H1 (cell line): ENCODE data around the gene PPP1R14C. TPM values are rescaled to one million over a fixed set of nuclear protein-coding genes. Genes with fewer than 3 reads are reported as not detected.

Source experiments
- CTCF ChIA-PET: fragments of 300-600 bp; sonication (Branson Sonifier 250); formaldehyde crosslinking; loops from one replicate; lab custom pipeline; 2021; ENCODE audit not compliant: partially characterized antibody; lab: Charles Lee
- POLR2A ChIA-PET: fragments of 300-600 bp; sonication (Branson Sonifier 250); formaldehyde crosslinking; loops from one replicate; lab custom pipeline; 2021; ENCODE audit warnings: inconsistent platforms; ENCODE audit not compliant: partially characterized antibody; lab: Charles Lee
- DNase-seq, 2 experiments: peaks; one replicate each; pipeline versions ENCODE4 v3.0.0 to v3.0.0-alpha.2; 2010 to 2022; ENCODE audit warnings: low spot score in 2 of 2, low read depth in 1 of 2, mixed read lengths in 1 of 2
- FAIRE-seq: peaks from 2 replicates; lab custom pipeline; 2011; peaks lifted over from hg19 to GRCh38; lab: Jason Lieb, UNC
- H2AFZ ChIP-seq: 2 replicates; pipeline ENCODE4 v1.8.1; 2012; ENCODE audit warnings: low read length, inconsistent platforms
- H2AK5ac ChIP-seq: 2 replicates; pipeline ENCODE4 v1.6.1; 2013; ENCODE audit warnings: low read depth, low read length
- H2BK120ac ChIP-seq: replicated peaks from 2 replicates; pipeline ENCODE3; 2013; ENCODE audit warnings: low read depth, low read length, inconsistent platforms
- H2BK12ac ChIP-seq: 2 replicates; pipeline ENCODE4 v1.6.1; 2013; ENCODE audit warnings: low read depth, low read length
- H2BK15ac ChIP-seq: 2 replicates; pipeline ENCODE4 v1.6.1; 2013; ENCODE audit warnings: low read length
- H2BK20ac ChIP-seq: 2 replicates; pipeline ENCODE4 v1.6.1; 2013; ENCODE audit warnings: low read length
- H2BK5ac ChIP-seq: 2 replicates; pipeline ENCODE4 v1.6.1; 2013; ENCODE audit warnings: low read depth, low read length
- H3K14ac ChIP-seq: 2 replicates; pipeline ENCODE4 v1.6.1; 2013; ENCODE audit warnings: inconsistent platforms; ENCODE audit not compliant: insufficient read length
- H3K18ac ChIP-seq: 2 replicates; pipeline ENCODE4 v1.6.1; 2013; ENCODE audit warnings: low read length; ENCODE audit errors: extremely low read depth
- H3K23ac ChIP-seq: 2 replicates; pipeline ENCODE4 v1.6.1; 2013; ENCODE audit warnings: inconsistent platforms; ENCODE audit not compliant: insufficient read length
- H3K23me2 ChIP-seq: 2 replicates; pipeline ENCODE4 v1.6.1; 2013; ENCODE audit warnings: low read depth, low read length
- H3K27ac ChIP-seq: 2 replicates; pipeline ENCODE4 v1.6.1; 2011; ENCODE audit warnings: low read depth, low read length, inconsistent platforms
- H3K27me3 ChIP-seq, 4 experiments: replicated peaks in 1 of 4; 1 replicate in 1 of 4; 2 replicates in 3 of 4; pipeline versions ENCODE4 v1.6.1 to v1.8.1; 2011 to 2013; ENCODE audit warnings: low read length in 3 of 4, mild to moderate bottlenecking in 3 of 4, inconsistent platforms in 2 of 4, mixed read lengths in 2 of 4, moderate library complexity in 1 of 4; ENCODE audit not compliant: control insufficient read depth in 3 of 4, insufficient read depth in 3 of 4; ENCODE audit errors: extremely low read depth in 1 of 4
- H3K36me3 ChIP-seq, 4 experiments: 2 replicates each; pipeline versions ENCODE4 v1.6.1 to v1.8.1; 2011 to 2013; ENCODE audit warnings: mild to moderate bottlenecking in 4 of 4, low read length in 3 of 4, moderate library complexity in 2 of 4, control low read depth in 1 of 4, inconsistent platforms in 1 of 4; ENCODE audit not compliant: insufficient read depth in 4 of 4, control insufficient read depth in 2 of 4
- H3K4ac ChIP-seq: replicated peaks from 2 replicates; pipeline ENCODE3; 2013; ENCODE audit warnings: low read length, low read depth, mixed read lengths, inconsistent platforms; ENCODE audit not compliant: insufficient read length
- H3K4me1 ChIP-seq, 4 experiments: replicated peaks in 1 of 4; 1 replicate in 1 of 4; 2 replicates in 3 of 4; pipeline versions ENCODE4 v1.6.1 to v1.8.1; 2011 to 2013; ENCODE audit warnings: low read length in 3 of 4, inconsistent platforms in 2 of 4, mixed read lengths in 1 of 4; ENCODE audit not compliant: insufficient read depth in 4 of 4, control insufficient read depth in 3 of 4
- H3K4me2 ChIP-seq, 2 experiments: 2 replicates each; pipeline versions ENCODE4 v1.6.1 to v1.8.1; 2011 to 2013; ENCODE audit warnings: low read depth in 2 of 2, low read length in 2 of 2, control low read depth in 1 of 2, inconsistent platforms in 1 of 2, mild to moderate bottlenecking in 1 of 2; ENCODE audit not compliant: insufficient read depth in 1 of 2
- H3K4me3 ChIP-seq, 4 experiments: fragments of 200-600, 300-600 bp in 1 of 4; sonication (generic), shearing (Covaris generic), sonication (Bioruptor Twin) in 1 of 4; 2 replicates each; pipeline versions ENCODE4 v1.5.1 to v1.8.1; 2011 to 2016; ENCODE audit warnings: low read length in 4 of 4, low read depth in 3 of 4, control low read depth in 2 of 4, inconsistent platforms in 2 of 4, mild to moderate bottlenecking in 2 of 4, mixed read lengths in 1 of 4, moderate library complexity in 1 of 4; ENCODE audit not compliant: insufficient read depth in 2 of 4; ENCODE audit errors: extremely low read depth in 1 of 4
- H3K56ac ChIP-seq: replicated peaks from 2 replicates; pipeline ENCODE3; 2013; ENCODE audit warnings: low read depth, mild to moderate bottlenecking, mixed read lengths, low read length, inconsistent platforms; ENCODE audit not compliant: insufficient read length
- H3K79me1 ChIP-seq: 2 replicates; pipeline ENCODE4 v1.6.1; 2013; ENCODE audit warnings: low read depth, low read length, control low read depth
- H3K79me2 ChIP-seq, 2 experiments: 2 replicates each; pipeline versions ENCODE4 v1.6.1 to v1.8.1; 2012 to 2013; ENCODE audit warnings: low read length in 2 of 2, mild to moderate bottlenecking in 2 of 2, inconsistent platforms in 1 of 2; ENCODE audit not compliant: insufficient read depth in 2 of 2, control insufficient read depth in 1 of 2
- H3K9ac ChIP-seq, 4 experiments: replicated peaks in 1 of 4; 1 replicate in 1 of 4; 2 replicates in 3 of 4; pipeline versions ENCODE4 v1.6.1 to v1.8.1; 2011 to 2013; ENCODE audit warnings: low read depth in 3 of 4, low read length in 3 of 4, control low read depth in 2 of 4, mild to moderate bottlenecking in 2 of 4, moderate library complexity in 2 of 4, inconsistent platforms in 1 of 4; ENCODE audit errors: extremely low read depth in 1 of 4
- H3K9me3 ChIP-seq, 2 experiments: 2 replicates each; pipeline versions ENCODE4 v1.6.1 to v1.8.1; 2012 to 2013; ENCODE audit warnings: mild to moderate bottlenecking in 2 of 2, moderate library complexity in 2 of 2, control low read depth in 1 of 2, inconsistent platforms in 1 of 2, low read depth in 1 of 2, low read length in 1 of 2, mixed read lengths in 1 of 2; ENCODE audit not compliant: insufficient read depth in 2 of 2
- H4K20me1 ChIP-seq, 2 experiments: replicated peaks in 1 of 2; 2 replicates each; pipeline versions ENCODE3 to v1.8.1; 2011 to 2013; ENCODE audit warnings: inconsistent platforms in 2 of 2, low read length in 2 of 2, mild to moderate bottlenecking in 1 of 2; ENCODE audit not compliant: insufficient read depth in 2 of 2, control insufficient read depth in 1 of 2
- H4K5ac ChIP-seq: 2 replicates; pipeline ENCODE4 v1.6.1; 2013; ENCODE audit warnings: low read length, low read depth, mixed read lengths, inconsistent platforms; ENCODE audit not compliant: insufficient read length
- H4K8ac ChIP-seq: 2 replicates; pipeline ENCODE4 v1.8.0; 2013; ENCODE audit warnings: mild to moderate bottlenecking, moderate library complexity, low read length, inconsistent platforms; ENCODE audit not compliant: insufficient read depth; ENCODE audit errors: extremely low read depth
- H4K91ac ChIP-seq: replicated peaks from 2 replicates; pipeline ENCODE3; 2013; ENCODE audit warnings: low read length, mixed read lengths, inconsistent platforms; ENCODE audit not compliant: insufficient read length
- BCL11A ChIP-seq, 2 experiments: IDR thresholded peaks; one replicate each; pipeline ENCODE4 v1.6.1; 2011; ENCODE audit warnings: low read depth in 2 of 2, low read length in 2 of 2, mild to moderate bottlenecking in 2 of 2
- POLR2AphosphoS5 ChIP-seq: IDR thresholded peaks from 2 replicates; pipeline ENCODE4 v1.6.1; 2011; ENCODE audit warnings: low read depth, low read length
- TEAD4 ChIP-seq: IDR thresholded peaks from 2 replicates; pipeline ENCODE4 v1.6.1; 2012; ENCODE audit warnings: low read depth, low read length, inconsistent platforms, mixed read lengths
- whole genome bisulfite sequencing, 2 experiments: shearing (Covaris generic) in 1 of 2; methylation state at CpG; one replicate each; pipeline versions ENCODE4 v1.1.6 to v1.1.7; 2013 to 2015; ENCODE audit warnings: low lambda C conversion rate in 2 of 2, mixed read lengths in 2 of 2, inconsistent platforms in 1 of 2, low coverage in 1 of 2, missing lambda C conversion rate in 1 of 2; ENCODE audit not compliant: insufficient replicate concordance in 2 of 2, insufficient coverage in 1 of 2, insufficient read length in 1 of 2; ENCODE audit errors: extremely low coverage in 1 of 2, missing lambda C conversion rate in 1 of 2; 5-methylcytosine and 5-hydroxymethylcytosine counted together
- polyA plus RNA-seq, 7 experiments: library from polyadenylated mRNA; depleted of rRNA in 3 of 7; stranded (reverse) in 5 of 7; unstranded in 2 of 7; fragments of >200 nt in 5 of 7; fragments of 200-250 nt in 2 of 7; gene quantifications; 1 replicate in 5 of 7; 2 replicates in 1 of 7; 4 replicates in 1 of 7; pipeline versions ENCODE4 v1.2.1 to v1.2.3, GENCODE V29; 2011 to 2013; ENCODE audit warnings: missing spikeins in 2 of 7, mixed read lengths in 2 of 7
- total RNA-seq: library from RNA; stranded (reverse); fragmentation: NEBNext Ultra II Directional; extraction: Animal tissue kit (Norgen Biotek cat#: 25700); gene quantifications from 2 replicates; pipeline ENCODE4 v1.2.1, GENCODE V29; 2021

Gene PPP1R14C
- total and polyA plus RNA-seq, 2 of the 8 experiments (the other 6 are each of a cell fraction or from before 2014, with no cell fraction given), result 0.30 to 0.61 TPM

- no peak overlapping the region for H4K91ac ChIP-seq
- no peak for FAIRE-seq
Measured at GRCh38 chr6:150199241-150199640, 56.4 kb downstream of the PPP1R14C start.

More at GRCh38 chr6:150199241-150199640, 56.4 kb downstream of the PPP1R14C start:
- H3K14ac ChIP-seq, result no peak overlapping the region
- no peak overlapping the region for H2AK5ac ChIP-seq
- H3K27me3 ChIP-seq, result no peaks in the 10 kb centered on the region
- H3K18ac ChIP-seq, result no peak overlapping the region
- 93% methylated on average over 2 of the region's 2 CpGs; no CpG with 5 or more reads in 1 of the 2 experiments for WGBS, 2 experiments
- no peaks in the 10 kb centered on the region for H3K23me2 ChIP-seq
- H2BK12ac ChIP-seq, result no peak overlapping the region
- no peak overlapping the region for H3K4me3 ChIP-seq
- no peak overlapping the region for H2AFZ ChIP-seq
- H4K20me1 ChIP-seq, result no peaks in the 10 kb centered on the region
- no peak overlapping the region for H2BK20ac ChIP-seq
- TF ChIP-seq POLR2AphosphoS5, result no peak
- no peak for TF ChIP-seq TEAD4
- no peak for TF ChIP-seq BCL11A (IDR thresholded peaks at IDR 0.05; ENCODE audit: low read depth in 2 of 2, low read length in 2 of 2)
- no peaks in the 10 kb centered on the region for H3K36me3 ChIP-seq
- H4K8ac ChIP-seq, result no peak overlapping the region
- ChIA-PET CTCF (interaction anchor here (0.9 to 1.2 kb wide), 2 partner anchors 19 to 118 kb away, joined by 3 read pairs; no protein-coding TSS in a partner anchor), POLR2A (interaction anchor here (1.0 kb wide), 1 partner anchor 26 kb away, joined by 3 read pairs; no protein-coding TSS in a partner anchor)
- H2BK120ac ChIP-seq, result no peak overlapping the region
- no peaks in the 10 kb centered on the region for H3K9me3 ChIP-seq
- no peak overlapping the region for H3K27ac ChIP-seq
- no peaks in the 10 kb centered on the region for H3K79me1 ChIP-seq
- H4K5ac ChIP-seq, result no peak overlapping the region
- H3K56ac ChIP-seq, result no peak overlapping the region
- DNase-seq, result no peak
- no peak overlapping the region for H3K4me2 ChIP-seq
- no peaks in the 10 kb centered on the region for H3K79me2 ChIP-seq
- no peaks in the 10 kb centered on the region for H3K4me1 ChIP-seq
- H2BK15ac ChIP-seq, result no peak overlapping the region
- no peak overlapping the region for H3K23ac ChIP-seq
- no peak overlapping the region for H3K4ac ChIP-seq
- H3K9ac ChIP-seq, result no peak overlapping the region
- no peak overlapping the region for H2BK5ac ChIP-seq
